ENCODE data around the gene NRP2. TPM values are rescaled to one million over a fixed set of nuclear protein-coding genes. Genes with fewer than 3 reads are reported as not detected.
A peak's percentile ranks its signal among the peaks of the same experiment; 100 is the strongest.

The NRP2 gene
- total and polyA plus RNA-seq, 2 of the 13 experiments (the other 11 are each of a cell fraction or from before 2014, with no cell fraction given), result 0.65 to 1.4 TPM

GRCh38 chr2:205700331-205701132 lies 18.2 kb downstream of the NRP2 start (continued):
- TF ChIP-seq ZNF687 (CRISPR knock-in tag; IDR thresholded peaks at IDR 0.05), result peak; percentile 56
- TF ChIP-seq ZNF691 (CRISPR knock-in tag; IDR thresholded peaks at IDR 0.05; ENCODE audit: borderline replicate concordance, low read depth), result peak; percentile 31; the same call in 1 of the 2 replicates
- TF ChIP-seq ZNF670 (CRISPR knock-in tag; IDR thresholded peaks at IDR 0.05; ENCODE audit: borderline replicate concordance), result 0 out of 2 replicates have a peak, but pooled peaks have one; percentile 9
- no peak for TF ChIP-seq ZBTB4 (CRISPR knock-in tag; IDR thresholded peaks at IDR 0.05; ENCODE audit: borderline replicate concordance)
- TF ChIP-seq NRL (CRISPR knock-in tag; IDR thresholded peaks at IDR 0.05; ENCODE audit: borderline replicate concordance), result no peak
- peak; percentile 50; the same call in 1 of the 2 replicates for TF ChIP-seq NR2F6 (IDR thresholded peaks at IDR 0.05)
- peak; percentile 18; the same call in 1 of the 2 replicates for TF ChIP-seq NR2F6 (CRISPR knock-in tag; IDR thresholded peaks at IDR 0.05)
- peak; percentile 39; the same call in 1 of the 2 replicates for TF ChIP-seq PATZ1 (CRISPR knock-in tag; IDR thresholded peaks at IDR 0.05)
- TF ChIP-seq SIX4 (CRISPR knock-in tag; IDR thresholded peaks at IDR 0.05), result no peak
- peak in 1 of 2 experiments; percentile 33; a peak in 1 of 4 replicates for TF ChIP-seq HMGXB4 (CRISPR knock-in tag; IDR thresholded peaks at IDR 0.05; ENCODE audit: borderline replicate concordance in 1 of 2, low read depth in 1 of 2)
- no peak for TF ChIP-seq ZNF777 (CRISPR knock-in tag; IDR thresholded peaks at IDR 0.05)
- TF ChIP-seq CAMTA2 (CRISPR knock-in tag; IDR thresholded peaks at IDR 0.05; ENCODE audit: borderline replicate concordance), result no peak
- no peak for TF ChIP-seq ZNF530 (CRISPR knock-in tag; IDR thresholded peaks at IDR 0.05; ENCODE audit: low read depth)
- TF ChIP-seq EEA1 (CRISPR knock-in tag; IDR thresholded peaks at IDR 0.05; ENCODE audit: borderline replicate concordance), result no peak
- TF ChIP-seq CCAR2 (optimal IDR thresholded peaks at IDR 0.05; ENCODE audit: low read depth, low read length), result no peak
